Neural cell (in vitro differentiated cells): ENCODE results near the gene COL23A1. TPM values are rescaled to one million over a fixed set of nuclear protein-coding genes. Genes with fewer than 3 reads are reported as not detected.

Experiments
- H2AFZ ChIP-seq: fragments of 200-600, 300-800 bp; sonication (generic), shearing (Covaris generic); 2 replicates; pipeline ENCODE4 v1.6.0; 2014; ENCODE audit warnings: low read depth, mild to moderate bottlenecking, antibody characterized with exemption, low read length, moderate library complexity
- H3F3A ChIP-seq: fragments of 200-600 bp; shearing (Covaris generic); 2 replicates; pipeline ENCODE4 v1.6.1; 2016; ENCODE audit warnings: mild to moderate bottlenecking, moderate library complexity, mixed read lengths, antibody characterized with exemption, low read length; ENCODE audit not compliant: insufficient read depth, poor library complexity, severe bottlenecking
- H3K27ac ChIP-seq: fragments of 200-600, 300-800 bp; sonication (generic), shearing (Covaris generic); 2 replicates; pipeline ENCODE4 v1.5.1; 2014; ENCODE audit warnings: mild to moderate bottlenecking, low read length, moderate library complexity
- H3K27me3 ChIP-seq: fragments of 300-800, 200-600 bp; sonication (generic), shearing (Covaris generic); 2 replicates; pipeline ENCODE4 v1.6.0; 2014; ENCODE audit warnings: mild to moderate bottlenecking, low read depth, low read length, moderate library complexity; ENCODE audit not compliant: insufficient read depth
- H3K36me3 ChIP-seq: fragments of 300-800, 200-600 bp; sonication (generic), shearing (Covaris generic); 2 replicates; pipeline ENCODE4 v1.5.1; 2014; ENCODE audit warnings: mild to moderate bottlenecking, antibody characterized with exemption, low read length, moderate library complexity; ENCODE audit not compliant: insufficient read depth
- H3K4me2 ChIP-seq: fragments of 300-800, 200-600 bp; sonication (generic), shearing (Covaris generic); 2 replicates; pipeline ENCODE4 v1.6.0; 2014; ENCODE audit warnings: mild to moderate bottlenecking, low read length
- H3K4me3 ChIP-seq: fragments of 300-800, 200-600 bp; sonication (generic), shearing (Covaris generic); 2 replicates; pipeline ENCODE4 v1.5.1; 2014; ENCODE audit warnings: mild to moderate bottlenecking, low read length, moderate library complexity
- H3K79me2 ChIP-seq: fragments of 200-600 bp; shearing (Covaris generic); replicated peaks from 2 replicates; pipeline ENCODE4 v1.6.0; 2014; ENCODE audit warnings: mild to moderate bottlenecking, low read length, moderate library complexity; ENCODE audit not compliant: insufficient read depth
- H3K9ac ChIP-seq: fragments of 300-800, 200-600 bp; sonication (generic), shearing (Covaris generic); 2 replicates; pipeline ENCODE4 v1.6.1; 2016; ENCODE audit warnings: mild to moderate bottlenecking, low read length, mixed read lengths
- H3K9me2 ChIP-seq: fragments of 200-600 bp; shearing (Covaris generic); 2 replicates; pipeline ENCODE4 v1.6.1; 2016; ENCODE audit warnings: mild to moderate bottlenecking, low read length, mixed read lengths; ENCODE audit not compliant: insufficient read depth
- H3K9me3 ChIP-seq: fragments of 200-600, 300-800 bp; sonication (generic), shearing (Covaris generic); 2 replicates; pipeline ENCODE4 v1.6.1; 2016; ENCODE audit warnings: mild to moderate bottlenecking, mixed run types, low read length, moderate library complexity, mixed read lengths
- H4K20me1 ChIP-seq: fragments of 200-600 bp; shearing (Covaris generic); 2 replicates; pipeline ENCODE4 v1.6.1; 2016; ENCODE audit warnings: mild to moderate bottlenecking, mixed run types; ENCODE audit not compliant: insufficient read depth
- CTCF ChIP-seq: fragments of 450-650 bp; IDR thresholded peaks from 2 replicates; pipeline ENCODE4 v1.5.1; 2014; ENCODE audit warnings: antibody characterized with exemption, mild to moderate bottlenecking, moderate library complexity; ENCODE audit not compliant: poor library complexity, severe bottlenecking
- EP300 ChIP-seq: fragments of 450-650 bp; conservative IDR thresholded peaks from 2 replicates; pipeline ENCODE4 v1.6.1; 2014; ENCODE audit warnings: antibody characterized with exemption, mild to moderate bottlenecking, moderate library complexity; ENCODE audit not compliant: poor library complexity, severe bottlenecking
- EZH2 ChIP-seq: fragments of 200-600, 300-800 bp; shearing (Covaris generic), sonication (generic); IDR thresholded peaks from 2 replicates; pipeline ENCODE4 v1.6.1; 2014; ENCODE audit warnings: antibody characterized with exemption, low read length, borderline replicate concordance, mild to moderate bottlenecking; ENCODE audit not compliant: insufficient read depth, poor library complexity, severe bottlenecking
- MXI1 ChIP-seq: fragments of 450-650 bp; conservative IDR thresholded peaks from 2 replicates; pipeline ENCODE4 v1.6.1; 2014; ENCODE audit warnings: antibody characterized with exemption, mild to moderate bottlenecking; ENCODE audit not compliant: poor library complexity, severe bottlenecking
- POLR2AphosphoS5 ChIP-seq: IDR thresholded peaks from 2 replicates; pipeline ENCODE4 v1.6.1; 2012
- RAD21 ChIP-seq: fragments of 450-650 bp; conservative IDR thresholded peaks from 2 replicates; pipeline ENCODE4 v1.6.1; 2014; ENCODE audit warnings: antibody characterized with exemption, mild to moderate bottlenecking, moderate library complexity
- REST ChIP-seq: IDR thresholded peaks from 2 replicates; pipeline ENCODE4 v1.6.1; 2012; ENCODE audit warnings: borderline replicate concordance
- SMC3 ChIP-seq: fragments of 450-650 bp; conservative IDR thresholded peaks from 2 replicates; pipeline ENCODE4 v1.6.1; 2014; ENCODE audit warnings: antibody characterized with exemption, mild to moderate bottlenecking, moderate library complexity; ENCODE audit not compliant: poor library complexity
- TAF1 ChIP-seq: IDR thresholded peaks from 2 replicates; pipeline ENCODE4 v1.6.1; 2012; ENCODE audit warnings: low read depth
- polyA plus RNA-seq: library from polyadenylated mRNA; depleted of rRNA; stranded (reverse); fragments of >200 nt; gene quantifications from 2 replicates; pipeline ENCODE4 v1.2.3, GENCODE V29; 2014

COL23A1 gene
- polyA plus RNA-seq, 1 donor from 2014 or later, result not detected

DNA sequence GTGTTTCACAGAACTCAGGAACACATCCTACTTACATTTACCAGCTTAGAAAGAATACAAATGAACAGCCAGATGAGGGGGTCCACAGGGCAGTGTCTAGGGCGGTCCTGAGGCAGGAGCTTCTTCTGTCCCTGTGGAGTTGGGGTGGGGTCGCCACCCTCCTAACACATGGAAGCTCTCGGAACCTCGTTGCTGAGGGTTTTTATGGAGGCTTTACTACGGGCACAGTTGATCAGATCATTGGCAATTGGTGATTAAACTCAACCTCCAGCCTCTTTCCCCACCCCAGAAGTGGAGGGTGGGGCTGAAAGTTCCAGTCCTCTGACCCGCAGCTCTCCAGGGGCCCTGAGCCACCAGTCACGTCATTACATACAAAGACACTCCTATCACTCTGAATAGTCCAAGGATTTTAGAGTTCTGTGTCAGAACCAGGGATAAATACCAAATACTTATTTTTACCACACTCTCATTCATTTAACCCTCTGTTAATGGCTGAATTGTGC, 156.9 kb downstream of the COL23A1 start:
- no peaks in the 10 kb centered on the region for H3K79me2 ChIP-seq
- H3K27me3 ChIP-seq, result no peaks in the 10 kb centered on the region
- no peaks in the 10 kb centered on the region for H3K36me3 ChIP-seq
- H3K4me3 ChIP-seq, result no peak overlapping the region
- no peak overlapping the region for H3K9ac ChIP-seq
- H3F3A ChIP-seq, result no peaks in the 10 kb centered on the region
- H3K9me3 ChIP-seq, result peaks cover 3% of the 10 kb centered on the region
- no peaks in the 10 kb centered on the region for H3K9me2 ChIP-seq
- no peaks in the 10 kb centered on the region for H4K20me1 ChIP-seq
- H2AFZ ChIP-seq, result no peak overlapping the region
- no peak overlapping the region for H3K27ac ChIP-seq
- no peak overlapping the region for H3K4me2 ChIP-seq
- TF ChIP-seq SMC3, result no peak
- TF ChIP-seq REST, result no peak
- no peak for TF ChIP-seq EZH2
- no peak for TF ChIP-seq CTCF
- TF ChIP-seq TAF1, result no peak

DNA sequence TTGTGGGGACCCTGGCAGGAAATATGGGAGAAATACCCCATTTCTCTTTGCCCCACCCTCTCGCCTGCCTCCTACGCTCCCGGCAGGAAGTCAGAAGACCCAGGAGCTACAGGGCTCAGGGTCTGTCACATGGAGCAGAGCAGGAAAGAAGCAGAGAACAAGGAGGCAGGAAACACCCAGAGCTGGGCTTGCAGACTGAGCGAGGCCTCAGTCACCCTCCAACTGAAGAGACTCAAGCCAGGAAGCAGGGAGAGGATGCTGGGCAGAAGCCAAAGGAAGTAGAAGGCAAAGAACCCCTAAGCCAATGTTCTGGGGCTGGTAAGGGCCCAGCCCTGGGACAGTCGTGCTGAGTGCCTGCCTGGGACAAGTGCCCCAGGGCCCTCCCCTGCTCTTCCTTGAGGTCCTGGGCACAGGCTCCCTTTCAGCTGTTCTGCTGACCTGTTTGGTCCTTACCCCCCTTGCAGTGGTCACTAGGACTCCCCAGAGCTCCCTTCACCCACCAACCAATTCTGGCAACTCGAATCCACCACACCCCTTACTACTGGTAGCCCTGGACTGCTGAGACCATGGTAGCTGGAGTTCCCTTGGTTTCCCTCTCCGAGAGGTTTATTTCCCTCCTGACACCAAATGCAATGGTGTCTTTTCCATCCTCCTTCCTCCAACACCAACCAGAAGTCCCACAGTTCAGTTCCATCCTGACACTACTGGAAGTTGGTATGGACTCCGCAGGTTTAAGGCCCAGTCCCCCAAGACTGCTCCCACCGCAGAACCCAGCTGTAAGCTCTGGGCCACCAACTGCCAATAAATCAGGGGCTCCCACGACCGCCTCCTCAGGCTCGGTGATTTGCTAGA, 157.5 kb downstream of the COL23A1 start:
- no peak for TF ChIP-seq SMC3
- TF ChIP-seq EZH2, result no peak
- no peak for TF ChIP-seq RAD21
- H3K4me3 ChIP-seq, result no peak overlapping the region
- H3F3A ChIP-seq, result no peaks in the 10 kb centered on the region
- H3K4me2 ChIP-seq, result no peak overlapping the region
- no peaks in the 10 kb centered on the region for H3K36me3 ChIP-seq
- no peak overlapping the region for H3K27ac ChIP-seq
- no peaks in the 10 kb centered on the region for H3K27me3 ChIP-seq
- no peak overlapping the region for H2AFZ ChIP-seq
- H4K20me1 ChIP-seq, result no peaks in the 10 kb centered on the region
- H3K9me2 ChIP-seq, result no peaks in the 10 kb centered on the region
- H3K79me2 ChIP-seq, result no peaks in the 10 kb centered on the region
- H3K9me3 ChIP-seq, result peaks cover 3% of the 10 kb centered on the region
- H3K9ac ChIP-seq, result no peak overlapping the region

GRCh38 chr5:178431782-178432165, 158.4 kb downstream of the COL23A1 start:
- Histone ChIP-seq H3K9ac (no peak overlapping the region), H3F3A (no peaks in the 10 kb centered on the region)
- TF ChIP-seq EZH2, result no peak
- TF ChIP-seq MXI1, result no peak
- TF ChIP-seq TAF1, result no peak
- TF ChIP-seq RAD21, result no peak
- TF ChIP-seq CTCF, result no peak
- no peak for TF ChIP-seq POLR2AphosphoS5
- no peak for TF ChIP-seq EP300
- no peak for TF ChIP-seq SMC3

More at GRCh38 chr5:178431782-178432165, 158.4 kb downstream of the COL23A1 start:
- Histone ChIP-seq H3K79me2 (no peaks in the 10 kb centered on the region), H3K27me3 (no peaks in the 10 kb centered on the region), H3K4me3 (no peak overlapping the region), H3K9me3 (peaks cover 3% of the 10 kb centered on the region), H3K36me3 (no peaks in the 10 kb centered on the region), H3K9me2 (no peaks in the 10 kb centered on the region), H4K20me1 (no peaks in the 10 kb centered on the region), H2AFZ (no peak overlapping the region), H3K4me2 (no peak overlapping the region), H3K27ac (no peak overlapping the region)
